Fibroblast of gingiva (primary cell): Measurements from ENCODE around the gene A4GNT.
A peak's percentile ranks its signal among the peaks of the same experiment; 100 is the strongest.
"Not testable (repeated sequence)": the region's sequence is repeated elsewhere in the genome, so short reads cannot be mapped to it uniquely, and the experiment has no call there.

Experiments used
- DNase-seq: peaks from one replicate; pipeline ENCODE4 v3.0.0-alpha.2; 2011; ENCODE audit warnings: low read depth

The A4GNT gene

DNA sequence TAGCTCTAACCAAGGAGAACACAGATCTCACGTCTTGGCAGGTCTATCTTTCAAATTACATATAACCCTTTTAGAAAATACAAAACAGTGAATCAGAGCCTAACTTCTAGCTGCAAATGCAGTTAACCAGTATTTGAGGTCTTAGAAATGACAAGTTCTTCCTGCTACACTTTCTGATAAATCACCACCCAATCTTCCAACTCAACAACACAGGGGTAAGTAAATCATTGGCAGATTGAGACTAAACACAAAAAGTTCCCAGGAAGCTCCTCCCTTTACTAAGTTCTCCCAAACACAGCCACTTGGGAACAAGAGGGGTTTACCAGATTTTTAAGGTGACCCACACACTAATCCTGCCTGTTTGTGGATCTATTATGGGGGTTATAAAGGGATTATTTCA, at the start of gene A4GNT:
TSS of gene A4GNT (minus strand) at position 152 of the 400 bp plus-strand sequence. CDS start 1,134 bp downstream, outside the sequence.
- DNase-seq, result no peak

DNA sequence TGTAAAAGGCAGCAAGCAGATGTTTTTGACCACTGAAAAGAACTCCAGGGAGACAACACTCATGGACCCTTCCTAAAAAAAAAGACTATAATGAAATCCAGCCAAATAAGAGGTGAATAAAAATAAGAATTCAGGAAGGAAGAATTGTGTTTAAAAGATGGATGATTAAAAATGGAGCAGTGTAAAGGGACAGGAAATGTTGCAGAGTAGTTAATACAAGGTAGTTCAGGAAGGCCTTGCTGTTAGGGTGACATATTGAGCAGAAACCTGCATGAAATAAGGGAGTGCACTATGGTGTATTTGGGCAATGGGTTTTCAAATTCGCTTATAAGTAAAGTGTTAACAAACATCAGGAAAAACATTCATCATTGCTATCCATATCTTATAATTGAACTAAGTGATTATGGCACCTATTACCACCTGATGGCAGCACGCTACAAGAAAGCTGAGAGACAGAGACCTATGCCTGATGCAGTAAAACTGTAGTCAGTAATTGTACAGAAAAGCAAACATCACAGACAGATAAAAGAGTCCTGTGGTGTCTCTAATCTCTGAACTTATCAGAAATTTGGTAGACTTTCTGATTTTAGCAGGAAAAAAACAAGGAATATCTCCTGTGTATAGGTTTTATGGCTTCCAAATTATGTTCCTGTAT, 48.3 kb upstream of the A4GNT start:
- peak; percentile 8 for DNase-seq

DNA sequence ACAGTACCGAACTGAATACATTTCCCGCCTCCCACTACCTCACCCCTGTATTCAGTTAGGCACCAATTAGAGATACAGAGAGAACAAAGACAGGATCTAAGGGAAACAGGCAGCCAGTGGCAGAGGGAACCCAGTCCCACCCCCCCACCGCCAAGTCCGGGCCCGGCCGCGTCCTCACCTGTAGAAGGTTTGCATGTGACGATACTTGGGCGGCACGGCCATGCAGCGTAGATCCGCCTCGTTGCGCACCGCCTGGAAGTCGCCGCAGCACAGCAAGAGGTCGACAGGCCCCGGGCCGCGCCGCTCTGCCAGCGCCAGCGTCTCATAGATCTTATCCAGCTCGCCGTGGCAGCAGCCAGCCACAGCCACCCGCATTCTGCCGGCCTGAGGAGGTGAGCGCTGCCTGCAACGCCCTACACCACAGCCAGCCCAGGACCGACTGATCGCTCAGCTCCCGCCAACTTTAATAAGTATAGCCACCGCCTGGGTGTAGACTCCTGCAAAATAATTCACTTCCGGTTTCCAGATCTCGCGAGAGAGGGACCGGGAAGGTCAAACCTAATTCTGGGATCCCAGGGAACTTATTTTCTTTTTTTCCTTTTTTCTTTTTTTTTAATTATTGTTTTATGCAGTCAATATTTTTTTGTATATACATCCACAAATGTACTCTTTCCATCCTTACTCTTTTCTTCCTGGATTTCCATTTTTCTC, 42.4 kb upstream of the A4GNT start, which contains the start of gene DBR1:
TSS of gene DBR1 (minus strand) at position 501 of the 711 bp plus-strand sequence. CDS start at position 375, 126 bp downstream.
- peak; percentile 77 for DNase-seq

GRCh38 chr3:138173769-138174420, 41.7 kb upstream of the A4GNT start:
- no peak for DNase-seq

GRCh38 chr3:138172625-138173024, 40.4 kb upstream of the A4GNT start:
- no peak for DNase-seq

DNA sequence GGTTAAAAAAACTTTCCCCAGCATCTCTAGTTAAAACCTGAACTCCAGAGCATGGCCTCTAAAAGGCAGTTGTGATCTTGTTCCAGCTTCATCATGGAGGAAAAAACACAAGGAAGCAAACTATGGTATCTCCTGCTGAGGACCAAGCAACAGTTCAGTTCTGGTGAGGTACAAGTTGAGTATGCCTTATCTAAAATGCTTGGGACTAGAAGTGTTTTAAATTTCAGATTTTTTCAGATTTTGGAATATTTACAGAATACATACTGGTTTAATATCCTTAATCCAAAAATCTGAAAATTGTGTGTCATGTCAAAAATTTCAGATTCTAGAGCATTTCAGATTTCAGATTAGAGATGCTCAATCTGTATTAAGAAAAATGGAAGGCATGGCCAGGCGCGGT, 32.9 kb upstream of the A4GNT start:
- DNase-seq, result no peak

DNA sequence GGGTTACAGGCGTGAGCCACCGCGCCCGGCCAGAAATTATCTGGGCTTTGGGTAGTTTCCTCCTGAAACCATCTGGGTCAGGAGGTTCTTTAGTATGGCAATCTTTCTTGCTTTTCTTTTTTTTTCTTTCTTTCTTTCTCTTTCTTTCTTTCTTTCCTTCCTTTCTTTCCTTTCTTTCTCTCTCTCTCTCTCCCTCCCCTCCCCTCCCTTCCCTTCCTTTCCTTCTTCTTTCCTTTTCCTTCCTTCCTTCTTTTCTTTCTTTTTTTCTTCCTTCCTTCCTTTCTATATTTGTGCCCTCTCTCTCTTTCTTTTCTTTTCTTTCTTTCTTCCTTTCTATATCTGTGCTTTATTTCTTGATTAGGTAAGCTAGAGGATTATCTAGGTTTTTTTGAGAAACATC, 25.6 kb upstream of the A4GNT start:
- no peak for DNase-seq

GRCh38 chr3:138154534-138154933, 22.3 kb upstream of the A4GNT start:
- DNase-seq, result no peak

DNA sequence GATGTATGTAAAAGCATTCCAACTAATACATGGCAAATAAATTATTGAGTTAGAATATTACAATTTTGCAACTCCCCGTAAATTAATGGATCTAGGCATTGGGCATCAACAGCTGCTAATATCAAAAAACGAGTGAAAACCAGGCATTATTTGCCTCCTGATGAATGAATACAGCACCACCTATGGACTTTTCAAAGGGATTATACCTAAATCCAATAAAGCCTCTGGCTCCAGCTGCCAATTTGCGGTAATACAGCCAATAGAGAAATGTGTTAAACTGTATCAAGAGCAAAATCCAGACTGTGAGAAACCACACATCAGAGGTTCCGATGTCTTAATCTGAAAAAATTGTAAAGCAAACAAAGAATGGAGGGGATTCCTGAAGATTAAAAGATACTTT, 16.3 kb upstream of the A4GNT start:
- no peak for DNase-seq

- DNase-seq, result not testable (repeated sequence)
Measured at GRCh38 chr3:138142181-138142580, 10.0 kb upstream of the A4GNT start.

- no peak for DNase-seq
Measured at GRCh38 chr3:138140940-138141339, 8.8 kb upstream of the A4GNT start.

GRCh38 chr3:138139691-138140090, 7.5 kb upstream of the A4GNT start:
- DNase-seq, result no peak

GRCh38 chr3:138137861-138138260, 5.7 kb upstream of the A4GNT start:
- no peak for DNase-seq

DNA sequence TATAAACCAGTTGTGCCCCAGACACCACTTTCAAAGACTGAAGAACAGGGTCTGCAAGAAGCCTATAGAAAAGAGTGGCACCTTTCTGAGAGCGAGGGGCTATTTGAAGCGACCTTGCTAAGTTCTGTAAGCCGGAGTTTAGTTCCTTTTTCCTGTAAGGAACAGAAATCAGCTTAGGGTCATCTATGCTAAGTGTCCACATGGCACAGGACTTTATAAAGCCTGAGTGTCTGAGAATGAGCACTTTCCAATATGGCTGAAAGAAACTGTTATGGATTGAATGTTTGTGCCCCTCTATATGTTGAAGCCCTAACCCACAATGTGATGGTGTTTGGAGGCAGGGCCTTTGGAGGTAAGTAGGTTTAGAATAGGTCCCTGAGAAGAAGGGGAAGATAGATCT, 4.0 kb upstream of the A4GNT start:
- DNase-seq, result no peak

DNA sequence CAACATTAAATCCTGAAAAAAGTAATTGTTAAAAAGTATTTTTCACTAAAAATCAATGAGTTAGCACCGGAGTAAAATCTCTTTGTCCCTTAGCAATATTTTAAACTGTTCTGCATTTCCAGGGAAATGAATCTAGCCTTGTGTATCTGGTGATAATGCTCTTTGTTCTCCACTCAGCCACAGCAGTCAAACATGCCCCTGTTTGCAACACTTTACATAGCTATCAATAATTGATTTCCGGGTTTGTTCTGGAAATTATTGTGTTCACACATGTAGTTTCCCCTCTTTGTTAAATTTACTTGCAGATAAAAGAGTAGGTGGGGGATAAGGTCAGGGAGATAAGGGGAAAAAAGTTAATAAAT, 3.6 kb upstream of the A4GNT start:
- no peak for DNase-seq

- no peak for DNase-seq
Measured at GRCh38 chr3:138135146-138135832, 3.1 kb upstream of the A4GNT start.

GRCh38 chr3:138127636-138128365, 4.4 kb downstream of the A4GNT start:
- DNase-seq, result no peak

DNA sequence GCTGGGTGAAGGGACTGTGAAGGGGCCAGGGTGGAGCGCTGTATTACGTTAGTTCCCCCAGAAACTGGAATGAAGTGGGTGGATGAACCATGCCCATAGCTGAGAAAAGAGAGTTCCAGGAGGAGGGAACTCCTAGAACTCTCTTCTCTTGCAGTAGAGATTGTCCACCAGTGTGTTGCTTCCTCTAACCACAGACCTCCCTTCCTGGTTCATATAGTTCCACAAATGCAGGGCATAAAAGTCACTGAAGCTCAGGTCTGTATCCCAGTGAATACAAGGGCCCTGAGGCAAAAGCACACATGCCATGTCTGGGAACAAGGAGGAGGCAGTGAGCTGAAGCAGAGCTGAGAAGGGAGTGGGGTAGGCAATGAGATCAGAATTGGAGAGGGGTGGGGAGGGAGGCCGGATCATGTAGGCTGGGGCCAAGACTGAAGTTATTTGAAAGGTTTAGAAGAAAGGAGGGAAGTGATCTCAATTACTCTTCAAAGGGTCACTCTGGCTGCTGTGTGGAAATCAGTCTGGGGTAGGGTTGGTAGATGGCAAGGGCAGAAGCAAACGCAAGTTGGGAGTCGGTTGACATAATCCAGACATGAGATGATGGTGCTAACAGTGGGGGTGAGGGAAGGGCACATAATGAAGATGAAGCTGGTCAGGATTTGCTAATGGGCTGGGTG, 6.5 kb downstream of the A4GNT start:
- no peak for DNase-seq

GRCh38 chr3:138124706-138125355, 7.4 kb downstream of the A4GNT start:
- DNase-seq, result peak; percentile 17

- no peak for DNase-seq
Measured at GRCh38 chr3:138124188-138124587, 8.0 kb downstream of the A4GNT start.

- DNase-seq, result no peak
Measured at GRCh38 chr3:138119423-138119766, 12.8 kb downstream of the A4GNT start.
